Stimulated activated CD4-positive, alpha-beta T cell treated with anti-CD3 and anti-CD28 coated beads, Interleukin-2, amount 100 ng/mL, for 4 hours (primary cell): ENCODE data around the gene DCDC1.

Experiments
- DNase-seq: peaks from one replicate; pipeline ENCODE4 v3.0.0-alpha.2; 2020; ENCODE audit warnings: low read depth

The DCDC1 gene, protein sequence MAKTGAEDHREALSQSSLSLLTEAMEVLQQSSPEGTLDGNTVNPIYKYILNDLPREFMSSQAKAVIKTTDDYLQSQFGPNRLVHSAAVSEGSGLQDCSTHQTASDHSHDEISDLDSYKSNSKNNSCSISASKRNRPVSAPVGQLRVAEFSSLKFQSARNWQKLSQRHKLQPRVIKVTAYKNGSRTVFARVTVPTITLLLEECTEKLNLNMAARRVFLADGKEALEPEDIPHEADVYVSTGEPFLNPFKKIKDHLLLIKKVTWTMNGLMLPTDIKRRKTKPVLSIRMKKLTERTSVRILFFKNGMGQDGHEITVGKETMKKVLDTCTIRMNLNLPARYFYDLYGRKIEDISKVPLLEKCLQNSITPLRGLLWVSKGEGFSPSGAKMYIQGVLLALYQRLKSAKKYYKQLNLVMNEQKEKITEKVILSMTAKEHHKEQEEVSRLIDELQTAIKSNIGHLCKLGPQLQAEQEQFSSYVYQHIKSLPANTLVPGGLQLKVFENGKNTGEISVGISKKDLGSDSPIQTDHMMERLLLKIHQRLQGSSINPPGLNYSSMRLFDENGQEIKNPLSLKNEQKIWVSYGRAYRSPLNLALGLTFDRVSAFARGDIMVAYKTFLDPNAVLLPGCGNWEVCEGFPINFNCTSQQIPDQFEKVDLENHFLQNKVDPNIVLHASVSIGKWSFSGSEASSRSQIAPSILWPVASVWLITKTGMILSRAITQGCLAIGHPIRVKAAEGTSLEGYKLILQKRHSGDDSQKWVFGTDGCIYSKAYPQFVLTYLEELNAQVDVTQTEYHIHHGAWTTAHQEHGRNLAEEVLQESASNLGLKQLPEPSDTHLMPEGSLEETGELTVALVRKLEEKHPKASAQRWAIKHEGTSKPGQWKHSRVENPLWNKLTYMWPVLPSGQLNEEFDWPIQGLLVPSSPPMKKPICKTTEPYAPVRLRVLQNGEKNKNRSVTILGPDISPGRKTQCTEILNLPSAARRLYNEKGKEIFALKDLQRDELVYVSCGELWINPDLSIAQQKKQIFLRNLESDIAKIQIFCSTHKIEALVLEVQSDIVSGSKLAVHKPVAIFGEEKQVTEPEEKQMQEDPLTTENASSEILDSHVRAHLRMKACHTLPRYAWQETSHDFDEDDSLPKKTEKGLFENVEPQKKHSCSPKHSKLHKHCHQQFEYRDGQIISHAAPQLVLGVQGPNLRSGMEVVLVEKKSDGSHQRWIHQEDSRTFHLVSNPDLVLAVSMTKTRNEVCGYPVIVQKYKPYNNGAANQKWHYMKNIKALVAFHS (N-terminal part only)

DNA sequence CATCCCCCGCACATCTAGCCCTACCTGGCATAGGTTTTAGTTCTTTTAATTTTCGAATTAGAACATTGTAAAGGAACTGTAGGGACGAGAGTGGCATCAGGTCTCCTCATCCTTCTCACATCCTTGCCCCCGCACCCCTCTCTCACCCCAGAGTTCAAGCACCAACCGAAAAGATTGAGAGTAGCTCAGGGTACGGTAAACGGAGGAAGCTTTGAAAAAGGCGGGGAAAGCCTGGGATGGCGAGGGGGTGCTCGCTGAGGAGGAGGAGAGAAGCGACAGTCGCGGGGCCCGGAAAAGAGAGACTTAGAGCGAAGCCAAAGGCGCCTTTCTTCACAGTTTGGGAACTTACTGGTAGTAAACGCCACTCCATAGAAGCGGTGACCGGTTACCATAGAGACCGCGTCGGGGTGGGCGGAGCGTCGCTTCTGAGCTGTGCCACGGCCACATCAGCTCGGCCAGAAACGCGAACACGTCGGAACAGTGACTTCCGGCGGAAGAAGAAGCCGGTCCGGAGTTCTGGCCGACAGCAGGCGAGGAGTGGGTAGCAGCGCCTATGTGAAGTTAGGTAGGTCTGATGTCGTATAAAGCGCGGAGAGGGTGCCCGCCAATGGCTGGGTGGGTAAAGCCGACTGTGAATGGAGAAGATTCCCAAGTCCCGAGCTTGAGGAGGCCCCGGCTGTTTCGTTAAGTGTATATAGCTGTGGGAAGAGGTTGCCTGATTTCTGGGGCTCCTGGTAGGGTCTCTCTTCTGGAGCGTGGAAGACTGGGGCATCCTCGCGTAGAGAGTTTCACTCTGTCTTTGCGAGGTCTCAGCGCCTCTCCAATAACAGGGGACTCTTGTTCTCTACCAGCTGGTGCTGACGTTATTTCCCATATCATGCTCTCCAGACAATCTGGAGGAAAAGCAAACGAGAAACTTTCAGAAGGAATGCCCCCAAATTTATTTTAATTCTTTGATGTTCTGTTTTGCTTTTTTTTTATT lies at the start of gene DCDC1, which contains the start of gene DNAJC24:
Gene DCDC1, minus strand, starts transcription at position 392 of the 982 bp plus-strand sequence. CDS start 41,459 bp downstream, outside the sequence.
Gene DNAJC24, plus strand, starts transcription at position 513 of the 982 bp plus-strand sequence. CDS start 889 bp downstream, outside the sequence.
- DNase-seq: peak; percentile 89

DNA sequence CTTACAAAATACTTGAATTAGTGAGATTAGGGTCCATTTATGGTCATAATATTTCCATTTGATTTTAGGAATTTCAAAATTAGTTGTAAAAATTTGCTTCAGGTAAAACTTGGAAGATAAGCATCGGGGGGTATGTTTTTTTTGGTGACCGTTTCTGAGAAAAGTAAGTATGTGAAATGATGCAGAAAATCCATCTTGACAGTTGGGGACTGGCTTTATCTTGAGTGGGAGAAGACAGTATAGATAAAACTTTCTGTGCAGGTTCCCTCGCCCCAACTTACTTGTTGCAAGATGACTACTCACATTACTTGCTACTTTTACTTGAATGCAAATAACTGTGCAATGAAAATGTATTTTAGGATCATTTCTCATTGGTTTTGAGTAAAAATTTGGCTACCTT lies 49.6 kb upstream of the DCDC1 start:
- no peak for DNase-seq

DNA sequence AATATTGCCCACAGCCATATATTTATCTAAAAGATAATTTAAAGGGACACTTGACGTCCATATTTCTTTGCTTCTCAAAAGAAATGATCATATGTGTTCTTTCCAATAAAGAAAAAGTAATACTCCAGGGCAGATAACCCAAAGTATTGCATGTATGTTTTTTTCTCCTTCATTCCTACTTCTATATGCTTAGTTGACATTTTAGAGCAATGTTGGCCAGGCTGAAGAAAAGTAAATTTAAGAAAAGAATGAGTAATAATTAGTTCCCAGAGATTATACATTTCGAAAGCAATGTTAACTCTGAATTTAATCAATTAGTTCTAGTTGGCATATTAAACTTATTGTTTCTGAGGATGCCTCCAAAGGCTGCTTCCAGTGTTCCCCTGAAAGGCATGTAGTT lies 48.3 kb upstream of the DCDC1 start:
- DNase-seq: no peak

DNA sequence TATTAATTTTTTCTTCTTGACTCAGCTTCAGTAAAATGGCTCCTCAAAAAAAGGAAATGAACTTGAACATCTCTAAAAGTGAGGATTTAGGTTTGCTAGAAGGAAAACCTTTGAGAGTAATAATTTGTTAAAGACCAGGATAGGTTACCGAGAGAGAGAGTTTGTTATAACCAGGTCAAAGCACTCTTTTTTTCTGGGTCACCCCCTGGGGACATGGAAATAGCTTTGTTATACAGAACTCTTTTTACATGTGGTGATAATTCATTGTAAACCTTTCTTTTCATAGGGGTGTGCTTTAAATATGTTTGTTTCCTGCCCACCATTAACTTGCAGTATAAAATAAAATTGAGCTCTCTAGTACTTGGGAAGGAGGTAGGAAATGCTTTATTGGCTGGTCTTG lies 47.8 kb upstream of the DCDC1 start:
- DNase-seq: no peak

DNA sequence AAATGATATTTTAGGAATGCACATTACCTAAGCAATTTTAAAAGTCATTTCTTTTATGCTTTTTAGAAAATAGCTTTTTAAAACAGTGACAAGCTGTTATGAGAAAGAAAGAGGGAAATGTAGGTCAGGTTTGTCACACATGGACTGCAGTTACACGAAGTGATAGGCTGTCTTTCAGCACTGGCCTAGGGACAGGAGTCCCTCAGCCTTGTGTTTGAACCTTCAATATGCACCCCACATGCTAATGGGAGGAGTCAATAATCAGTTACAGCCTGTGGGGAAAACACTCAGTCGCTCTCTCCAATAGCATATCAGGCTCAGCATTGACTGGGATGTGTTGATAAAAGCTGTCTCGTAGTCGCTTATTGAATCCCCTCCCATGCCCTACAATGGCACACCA lies 45.9 kb upstream of the DCDC1 start:
- DNase-seq: no peak

DNA sequence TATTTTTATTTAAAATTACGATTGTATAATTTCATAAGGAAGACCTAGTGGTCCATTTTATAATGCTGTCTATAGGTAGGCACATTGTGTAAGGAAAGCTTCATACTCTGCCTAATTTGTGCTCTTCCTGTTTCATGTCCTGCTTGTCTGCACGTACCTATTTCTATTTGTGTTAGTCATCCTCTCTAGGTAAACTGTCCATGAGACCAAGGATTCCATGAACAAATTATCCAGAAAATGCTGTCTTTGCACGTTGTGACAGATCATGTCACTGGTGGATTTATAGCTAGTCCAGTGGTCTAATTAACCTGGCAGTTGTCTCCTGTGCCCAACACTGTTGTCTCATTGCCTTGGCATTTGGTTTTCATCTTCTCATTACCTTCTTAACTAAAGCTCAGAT lies 44.8 kb upstream of the DCDC1 start:
- DNase-seq: no peak

DNA sequence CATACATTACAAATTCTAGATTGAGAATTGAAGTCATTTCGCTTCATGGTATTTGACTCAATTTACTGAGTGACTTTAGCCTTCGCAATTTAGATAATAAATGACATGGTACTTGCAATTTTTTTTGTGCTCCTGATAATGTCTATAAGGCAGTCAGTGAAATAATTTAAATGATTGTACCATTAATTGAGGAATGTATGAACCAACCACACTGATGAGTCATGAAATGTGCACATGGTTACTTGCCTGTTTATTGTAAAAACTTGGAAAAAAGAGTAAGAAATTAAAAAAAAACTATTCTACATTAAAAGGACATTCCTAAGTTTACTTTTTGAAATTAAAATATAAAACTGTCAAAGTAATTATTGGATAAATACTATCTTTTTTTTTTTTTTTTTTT lies 43.4 kb upstream of the DCDC1 start:
- no peak for DNase-seq

DNA sequence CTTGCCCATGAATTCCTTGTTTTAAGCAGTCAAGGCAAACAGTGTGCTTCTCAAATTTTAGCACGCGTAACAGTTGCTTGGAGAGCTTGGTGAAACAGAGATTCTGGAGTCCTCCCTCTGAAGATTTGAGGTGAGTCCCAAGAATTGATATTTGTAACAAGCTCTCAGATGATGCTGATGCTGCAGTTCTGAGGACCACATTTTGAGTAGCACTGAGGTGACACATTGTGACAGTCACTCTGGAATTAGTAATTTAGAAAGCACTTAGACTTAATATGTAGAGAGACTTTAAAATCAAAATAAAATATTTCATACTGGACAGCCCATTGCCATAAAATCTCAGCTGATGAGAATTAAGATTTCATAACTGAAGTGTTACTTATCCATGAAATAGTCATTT lies 38.7 kb upstream of the DCDC1 start:
- DNase-seq: no peak

DNA sequence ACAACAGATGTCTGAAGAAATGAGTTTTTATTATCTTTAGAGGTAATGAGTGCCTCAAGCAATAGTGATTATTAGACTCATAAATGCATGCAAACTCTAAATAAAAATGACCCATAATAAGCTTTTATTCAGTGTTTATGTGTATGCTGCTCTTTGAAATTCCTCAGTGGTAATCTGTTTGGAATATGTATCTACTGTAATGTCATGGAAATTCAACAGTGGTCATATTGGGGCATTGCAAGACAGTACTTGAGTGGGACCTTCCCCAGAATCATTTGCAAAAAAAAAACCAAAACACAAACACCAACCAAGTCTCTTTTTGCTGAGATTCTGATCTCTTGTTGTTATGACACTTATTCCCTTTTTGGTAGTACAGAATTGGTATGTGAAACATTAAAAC lies 35.1 kb upstream of the DCDC1 start:
- DNase-seq: no peak

DNA sequence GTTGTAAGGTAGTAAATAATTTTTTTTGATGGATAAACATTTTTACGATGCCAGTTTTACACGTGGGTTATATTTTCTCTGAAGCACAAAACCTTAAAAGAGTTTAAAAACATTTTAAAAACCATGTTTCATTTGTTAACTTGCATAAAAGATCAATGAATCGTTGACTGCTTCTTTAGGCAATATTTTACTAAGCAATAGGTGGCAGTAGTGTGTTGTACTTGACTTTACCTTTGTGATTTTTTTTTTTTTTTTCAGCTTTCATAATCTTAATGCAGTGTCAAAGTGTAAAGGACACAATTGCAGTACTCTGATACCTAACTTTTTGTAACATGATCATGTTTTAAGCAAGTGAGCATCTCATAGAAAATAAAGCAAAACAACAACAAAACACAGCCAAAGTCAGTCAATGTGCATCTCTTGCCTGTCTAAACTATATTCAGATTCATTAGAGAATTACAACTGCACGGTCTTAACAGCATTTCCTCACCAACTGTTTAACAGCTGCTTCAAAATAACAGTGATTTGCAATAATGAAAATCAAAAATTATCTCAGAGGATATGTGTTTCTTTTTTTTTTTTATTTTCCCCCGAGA lies 27.8 kb upstream of the DCDC1 start:
- no peak for DNase-seq

DNA sequence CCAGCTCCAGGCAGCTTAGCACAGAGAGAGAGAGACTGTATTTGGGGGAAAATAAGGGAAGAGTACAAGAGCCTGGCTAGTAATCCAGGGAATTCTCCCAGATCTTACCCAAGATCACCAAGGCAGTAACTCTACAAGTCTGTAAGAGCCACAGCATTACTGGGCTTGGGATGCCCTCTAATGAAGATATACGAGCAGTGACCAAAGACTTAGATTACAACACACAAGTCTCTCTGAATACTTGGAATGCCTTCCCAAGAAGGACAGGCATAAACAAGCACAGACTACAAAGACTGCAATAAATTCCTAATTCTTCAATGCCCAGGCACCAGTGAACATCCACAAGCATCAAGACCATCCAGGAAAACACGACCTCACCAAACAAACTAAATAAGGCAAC lies 17.8 kb upstream of the DCDC1 start:
- DNase-seq: no peak

DNA sequence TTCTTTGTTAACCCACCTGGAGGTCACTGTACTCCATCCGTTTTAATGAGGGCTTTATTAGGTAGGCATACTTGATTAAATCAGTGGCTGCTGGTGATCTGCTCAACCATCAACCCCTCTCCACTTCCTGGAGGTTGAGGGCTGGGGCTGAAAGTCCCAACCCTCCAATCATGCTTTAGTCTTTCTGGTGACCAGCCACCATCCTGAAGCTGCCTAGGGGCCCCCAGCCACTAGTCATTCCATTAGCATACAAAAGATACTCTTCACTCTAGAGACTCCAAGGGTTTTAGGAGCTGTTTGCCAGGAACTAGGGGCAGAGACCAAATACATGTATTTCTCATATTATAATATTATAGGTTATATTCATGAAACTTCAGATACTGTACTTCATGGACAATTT lies 13.6 kb upstream of the DCDC1 start:
- no peak for DNase-seq

DNA sequence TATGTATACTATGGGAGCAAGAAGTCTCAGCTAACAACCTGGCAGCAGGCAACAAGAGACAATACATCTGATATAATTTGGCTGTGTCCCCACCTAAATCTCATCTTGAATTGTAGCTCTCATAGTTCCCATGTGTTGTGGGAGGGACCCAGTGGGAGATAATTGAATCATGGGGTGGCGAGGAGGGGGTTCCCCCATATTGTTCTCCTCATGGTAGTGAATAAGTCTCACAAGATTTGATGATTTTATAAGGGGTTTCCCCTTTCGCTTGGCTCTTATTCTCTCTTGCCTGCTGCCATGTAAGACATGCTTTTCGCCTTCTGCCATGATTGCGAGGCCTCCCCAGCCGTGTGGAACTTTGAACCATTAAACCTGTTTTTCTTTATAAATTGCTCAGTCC lies 6.3 kb upstream of the DCDC1 start:
- DNase-seq: no peak

DNA sequence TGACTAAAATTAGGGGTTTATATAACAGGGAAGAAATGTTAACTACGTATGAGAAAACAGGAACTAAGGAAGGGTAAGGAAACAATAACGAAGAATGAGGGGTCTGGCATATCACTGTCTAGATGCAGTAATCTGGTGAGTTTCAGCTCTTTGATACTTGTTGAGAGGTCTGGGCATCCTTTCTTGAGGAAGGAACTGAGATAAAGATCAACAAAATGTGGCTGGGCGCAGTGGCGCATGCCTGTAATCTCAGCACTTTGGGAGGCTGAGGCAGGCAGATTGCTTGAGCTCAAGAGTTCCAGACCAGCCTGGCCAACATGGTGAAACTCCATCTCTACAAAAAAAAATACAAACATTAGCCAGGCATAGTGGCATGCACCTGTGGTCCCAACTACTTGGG lies 2.7 kb downstream of the DCDC1 start:
- DNase-seq: no peak

DNA sequence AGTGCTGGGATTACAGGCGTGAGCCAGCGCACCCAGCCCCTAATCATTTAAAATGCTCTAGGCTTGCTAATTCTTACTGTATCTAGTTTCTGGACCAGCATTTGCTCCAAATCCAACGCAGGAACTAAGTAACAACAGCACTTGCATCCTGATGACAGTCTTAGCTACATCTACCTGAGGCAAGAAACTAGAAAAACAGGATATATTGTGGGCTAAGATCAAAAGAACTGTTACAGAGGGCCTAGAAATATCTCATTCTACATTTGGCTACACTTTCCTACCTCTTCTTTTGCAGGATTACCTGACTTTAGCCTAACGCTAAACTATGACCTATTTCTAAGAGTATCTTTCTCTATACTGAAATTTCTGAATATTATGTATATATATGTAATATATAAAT lies 7.8 kb downstream of the DCDC1 start:
- DNase-seq: no peak

DNA sequence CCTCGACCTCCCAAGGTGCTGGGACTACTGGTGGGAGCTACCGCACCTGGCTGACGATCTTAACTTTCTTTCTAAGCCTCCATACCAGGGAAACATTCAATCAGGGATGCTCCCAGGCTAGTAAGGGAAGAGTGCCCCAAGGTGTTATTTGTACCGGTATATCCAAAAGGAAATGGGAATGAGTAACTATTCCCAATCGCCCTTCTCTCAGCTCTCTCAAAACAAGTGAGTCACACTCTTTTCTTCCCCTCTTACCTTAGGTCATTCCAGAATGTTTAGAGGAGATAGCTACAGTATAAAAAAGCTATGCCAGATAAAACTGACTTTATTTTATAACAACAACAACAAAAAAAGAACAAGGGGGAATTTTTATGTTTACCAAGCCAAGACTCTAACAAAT lies 13.7 kb downstream of the DCDC1 start:
- DNase-seq: no peak

DNA sequence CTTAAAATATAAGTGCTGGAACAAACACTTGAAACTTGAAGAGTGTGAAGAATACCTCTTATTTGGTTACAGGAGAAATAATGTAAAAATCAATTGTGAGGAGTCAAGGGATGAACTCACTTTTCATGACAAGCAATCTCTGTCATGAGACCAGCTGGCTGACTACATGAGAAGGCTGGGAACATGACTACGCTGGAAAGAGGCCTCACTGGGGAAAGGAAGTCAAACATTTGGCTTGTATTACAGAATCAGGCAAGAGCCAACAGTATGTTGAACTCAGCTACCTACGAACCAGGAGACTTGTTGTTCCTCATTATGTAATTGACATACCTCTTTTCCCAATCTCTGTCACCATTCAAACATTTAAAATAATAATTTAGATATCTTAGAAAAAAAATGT lies 14.4 kb downstream of the DCDC1 start:
- no peak for DNase-seq

DNA sequence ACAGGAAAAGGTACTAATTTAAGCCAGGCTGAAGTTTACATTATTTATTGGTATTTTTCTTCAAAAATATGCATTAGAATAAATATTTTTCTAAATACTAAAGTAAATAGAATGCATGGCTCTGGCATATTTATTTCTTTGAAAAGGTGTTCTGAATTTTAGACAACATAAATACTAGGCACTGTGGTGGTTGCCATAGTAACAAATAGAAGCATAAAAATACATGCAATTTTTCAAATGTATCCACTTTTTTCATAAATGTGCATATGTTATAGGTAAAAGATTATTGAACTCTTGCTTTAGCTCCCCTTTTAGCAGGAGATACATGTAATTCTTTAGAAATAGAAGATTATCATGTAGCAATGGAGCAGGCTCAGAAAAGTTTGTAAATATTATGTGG lies 18.4 kb downstream of the DCDC1 start:
- no peak for DNase-seq

DNA sequence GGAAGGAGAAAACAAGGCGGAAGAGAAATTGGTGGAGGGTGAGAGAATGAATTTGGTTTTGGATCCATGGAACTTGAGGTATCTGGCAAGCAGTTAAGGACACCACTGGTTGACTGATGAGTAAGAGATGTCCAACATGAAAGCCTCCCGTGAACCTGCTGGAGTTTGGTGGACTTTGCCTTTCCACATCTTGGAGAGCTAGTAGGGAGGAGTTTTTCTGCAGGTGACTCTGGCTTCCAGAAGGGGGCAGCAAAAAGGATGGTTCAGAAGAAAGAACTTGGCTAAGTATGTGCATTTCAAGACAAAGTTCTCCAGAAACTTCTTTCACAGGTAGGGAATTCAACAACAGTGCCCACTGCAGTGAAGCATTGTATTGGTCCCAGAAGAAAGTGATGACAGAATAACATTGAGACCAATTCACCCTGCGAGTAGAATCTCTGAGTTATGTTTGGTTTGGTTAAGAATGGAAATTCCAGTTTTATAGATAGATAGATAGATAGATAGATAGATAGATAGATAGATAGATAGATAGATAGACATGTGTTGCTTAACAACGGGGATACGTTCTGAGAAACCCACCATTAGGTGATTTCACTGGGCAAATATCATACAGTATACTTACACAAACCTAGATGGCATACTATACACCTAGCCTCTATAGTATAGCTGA lies 28.5 kb downstream of the DCDC1 start:
- no peak for DNase-seq

DNA sequence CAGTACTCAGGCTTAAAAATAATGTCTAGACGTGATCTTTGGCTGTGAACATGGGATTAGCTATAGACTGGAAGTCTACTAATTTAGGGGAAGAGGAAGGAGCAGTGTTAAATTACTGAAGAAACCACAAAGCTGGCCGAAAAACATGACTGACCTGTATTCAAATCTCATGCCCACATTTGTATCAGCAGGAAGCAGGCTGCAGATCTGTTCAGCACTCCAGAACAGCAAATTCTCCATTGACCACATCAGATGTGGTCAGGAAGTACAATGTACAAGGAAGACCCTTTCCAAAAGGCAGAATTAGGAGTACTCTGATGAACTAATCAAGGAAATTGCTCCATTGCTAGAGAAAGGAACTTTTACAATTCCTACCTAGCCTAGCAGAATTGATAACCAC lies 31.7 kb downstream of the DCDC1 start:
- DNase-seq: no peak
